HFF-Myc (cell line): ENCODE measurements around the gene PLB1.
A peak's percentile ranks its signal among the peaks of the same experiment; 100 is the strongest.

Experiments used
- DNase-seq: peaks from one replicate; pipeline ENCODE4 v3.0.0-alpha.2; 2011; ENCODE audit warnings: low read depth; ENCODE audit errors: extremely low read depth
- H3K4me3 ChIP-seq: replicated peaks from 2 replicates; pipeline ENCODE4 v1.5.1; 2011; ENCODE audit warnings: low read depth, mild to moderate bottlenecking, control low read depth, low read length
- TF ChIP-seq, protein P1 (sequence below): IDR thresholded peaks from 2 replicates; pipeline ENCODE4 v1.5.1; 2012; ENCODE audit warnings: mild to moderate bottlenecking, low read depth, low read length, control low read depth; ENCODE audit errors: missing control alignments

PLB1 gene

GRCh38 chr2:28565720-28566295 is 69.9 kb downstream of the PLB1 start:
- H3K4me3 ChIP-seq, result no peak overlapping the region
- TF ChIP-seq, protein P1, sequence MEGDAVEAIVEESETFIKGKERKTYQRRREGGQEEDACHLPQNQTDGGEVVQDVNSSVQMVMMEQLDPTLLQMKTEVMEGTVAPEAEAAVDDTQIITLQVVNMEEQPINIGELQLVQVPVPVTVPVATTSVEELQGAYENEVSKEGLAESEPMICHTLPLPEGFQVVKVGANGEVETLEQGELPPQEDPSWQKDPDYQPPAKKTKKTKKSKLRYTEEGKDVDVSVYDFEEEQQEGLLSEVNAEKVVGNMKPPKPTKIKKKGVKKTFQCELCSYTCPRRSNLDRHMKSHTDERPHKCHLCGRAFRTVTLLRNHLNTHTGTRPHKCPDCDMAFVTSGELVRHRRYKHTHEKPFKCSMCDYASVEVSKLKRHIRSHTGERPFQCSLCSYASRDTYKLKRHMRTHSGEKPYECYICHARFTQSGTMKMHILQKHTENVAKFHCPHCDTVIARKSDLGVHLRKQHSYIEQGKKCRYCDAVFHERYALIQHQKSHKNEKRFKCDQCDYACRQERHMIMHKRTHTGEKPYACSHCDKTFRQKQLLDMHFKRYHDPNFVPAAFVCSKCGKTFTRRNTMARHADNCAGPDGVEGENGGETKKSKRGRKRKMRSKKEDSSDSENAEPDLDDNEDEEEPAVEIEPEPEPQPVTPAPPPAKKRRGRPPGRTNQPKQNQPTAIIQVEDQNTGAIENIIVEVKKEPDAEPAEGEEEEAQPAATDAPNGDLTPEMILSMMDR, result no peak
- no peak for DNase-seq

GRCh38 chr2:28566521-28567041 is 70.7 kb downstream of the PLB1 start:
- H3K4me3 ChIP-seq, result peak overlapping the region; percentile 42
- peak; percentile 35 for DNase-seq
- TF ChIP-seq, protein P1, result peak; percentile 97

- TF ChIP-seq, protein P1, result no peak
- no peak for DNase-seq
Observed at GRCh38 chr2:28567061-28567471, 71.2 kb downstream of the PLB1 start.

DNA sequence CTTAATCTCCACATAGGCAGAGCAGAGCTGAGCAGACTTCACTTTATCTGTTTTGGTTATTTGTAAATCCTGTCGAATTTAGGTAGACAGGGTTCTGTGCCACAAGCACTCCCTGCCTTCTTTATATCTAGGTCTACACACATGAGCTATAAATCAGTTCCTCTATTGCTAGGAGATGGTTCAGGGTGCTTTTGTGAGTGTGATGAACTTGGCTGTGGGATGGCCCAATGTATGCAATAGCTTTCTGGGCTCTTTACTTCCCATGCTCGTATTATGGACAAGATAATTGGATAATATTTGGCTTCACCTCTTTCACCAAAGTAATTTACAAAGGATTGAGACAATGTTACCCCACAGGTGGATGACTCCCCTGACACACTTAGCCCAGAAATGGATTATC is 72.2 kb downstream of the PLB1 start:
- no peak overlapping the region for H3K4me3 ChIP-seq
- no peak for DNase-seq
- TF ChIP-seq, protein P1, result no peak

More at GRCh38 chr2:28567061-28567471, 71.2 kb downstream of the PLB1 start:
- H3K4me3 ChIP-seq, result peak overlapping the region; percentile 42

DNA sequence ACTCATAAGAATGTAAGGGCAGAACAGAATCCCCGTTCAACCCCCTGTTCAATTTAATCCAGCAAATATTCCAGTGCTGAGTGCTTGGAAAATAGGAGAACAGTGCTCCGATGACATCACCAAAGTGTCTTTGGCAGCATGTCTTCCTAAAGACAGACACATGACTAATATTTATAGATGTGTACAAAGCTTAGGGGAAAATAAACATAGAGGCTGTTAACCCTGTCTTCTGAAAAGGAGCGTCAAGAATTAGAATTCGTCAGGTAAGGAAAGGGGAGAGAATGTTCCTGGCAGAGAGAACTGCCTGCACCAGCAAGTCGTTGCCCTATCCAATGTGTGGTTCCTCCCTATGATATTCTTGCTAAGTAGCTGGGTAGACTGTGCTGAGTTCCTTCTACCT is 72.7 kb downstream of the PLB1 start:
- TF ChIP-seq, protein P1, result no peak
- DNase-seq, result no peak
- H3K4me3 ChIP-seq, result no peak overlapping the region

GRCh38 chr2:28570431-28570830 is 74.6 kb downstream of the PLB1 start:
- no peak overlapping the region for H3K4me3 ChIP-seq
- TF ChIP-seq, protein P1, result no peak
- DNase-seq, result no peak

GRCh38 chr2:28576714-28577113 is 80.9 kb downstream of the PLB1 start:
- DNase-seq, result no peak
- TF ChIP-seq, protein P1, result no peak
- no peak overlapping the region for H3K4me3 ChIP-seq
